Measurements from ENCODE around the gene TMEM212. TPM values are rescaled to one million over a fixed set of nuclear protein-coding genes. Genes with fewer than 3 reads are reported as not detected.

TMEM212 gene
- total RNA-seq: not detected
- not detected for polyA plus RNA-seq (2013, experiment 1 of 2)
- not detected for polyA plus RNA-seq (2013, experiment 2 of 2)
- long read RNA-seq, experiment 1: 0 reads
- long read RNA-seq, experiment 2: 0 reads
- long read RNA-seq, experiment 3: 0 reads
- long read RNA-seq, experiment 4: 0 reads

GRCh38 chr3:171842864-171843518 lies at the start of gene TMEM212:
Gene TMEM212, plus strand, starts transcription at chr3:171843349. Its CDS starts 35 bp downstream, at chr3:171843384.
- Histone ChIP-seq H3K27me3 (ENCODE audit: control insufficient read depth, insufficient read depth, low read length, poor library complexity, severe bottlenecking) (no peaks in the 10 kb centered on the region), H3K4me3 (ENCODE audit: low read length) (no peak within 1 kb of the TSS), H3K4me1 (ENCODE audit: control insufficient read depth, insufficient read depth, low read length) (peaks cover 3% of the 10 kb centered on the region), H3K9me3 (ENCODE audit: control insufficient read depth, low read length) (no peaks in the 10 kb centered on the region), H3K9ac (ENCODE audit: extremely low read depth, low read length, poor library complexity, severe bottlenecking) (no peak within 1 kb of the TSS), H3K36me3 (ENCODE audit: control insufficient read depth, insufficient read depth, low read length) (no peaks in the 10 kb centered on the region), H3K27ac (ENCODE audit: low read depth, low read length) (no peak within 1 kb of the TSS)
- Mint-ChIP-seq H3K4me1 (peaks cover 30% of the 10 kb centered on the region), H3K27ac (peak within 1 kb of the TSS; percentile 30), H3K9me3 (peaks cover 7% of the 10 kb centered on the region), H3K4me3 (no peak within 1 kb of the TSS), H3K36me3 (ENCODE audit: low read depth) (no peaks in the 10 kb centered on the region), H3K27me3 (ENCODE audit: insufficient read depth) (no peaks in the 10 kb centered on the region)
- no peak for TF ChIP-seq CTCF (conservative IDR thresholded peaks at IDR 0.05)
- DNase-seq: no peak
- 89 to 93% methylated on average over 3 to 5 of the region's 5 CpGs for WGBS, 2 experiments (ENCODE audit: insufficient coverage in 1 of 2, insufficient read length in 1 of 2)

- no peak overlapping the region for H3K27ac ChIP-seq (ENCODE audit: low read depth, low read length)
- H3K36me3 Mint-ChIP-seq (ENCODE audit: low read depth): no peaks in the 10 kb centered on the region
Measured at GRCh38 chr3:171796625-171797264, 46.4 kb upstream of the TMEM212 start.

GRCh38 chr3:171797265-171797679 lies 45.9 kb upstream of the TMEM212 start:
- peaks cover 2% of the 10 kb centered on the region for H3K4me1 Mint-ChIP-seq
- no peaks in the 10 kb centered on the region for H3K27me3 Mint-ChIP-seq (ENCODE audit: insufficient read depth)
- no peak overlapping the region for H3K4me3 Mint-ChIP-seq
- Histone ChIP-seq H3K4me1 (ENCODE audit: control insufficient read depth, insufficient read depth, low read length) (no peaks in the 10 kb centered on the region), H3K9ac (ENCODE audit: extremely low read depth, low read length, poor library complexity, severe bottlenecking) (no peak overlapping the region), H3K36me3 (ENCODE audit: control insufficient read depth, insufficient read depth, low read length) (no peaks in the 10 kb centered on the region), H3K4me3 (ENCODE audit: low read length) (no peak overlapping the region), H3K27ac (ENCODE audit: low read depth, low read length) (no peak overlapping the region), H3K9me3 (ENCODE audit: control insufficient read depth, low read length) (no peaks in the 10 kb centered on the region), H3K27me3 (ENCODE audit: control insufficient read depth, insufficient read depth, low read length, poor library complexity, severe bottlenecking) (no peaks in the 10 kb centered on the region)
- no peak overlapping the region for H3K27ac Mint-ChIP-seq
- 50 to 61% methylated on average over 1 of the region's 1 CpG for WGBS, 2 experiments (ENCODE audit: insufficient coverage in 1 of 2, insufficient read length in 1 of 2)
- DNase-seq: no peak
- H3K9me3 Mint-ChIP-seq: no peaks in the 10 kb centered on the region
- H3K36me3 Mint-ChIP-seq (ENCODE audit: low read depth): no peaks in the 10 kb centered on the region
- no peak for TF ChIP-seq CTCF (conservative IDR thresholded peaks at IDR 0.05)

More at GRCh38 chr3:171796625-171797264, 46.4 kb upstream of the TMEM212 start:
- Mint-ChIP-seq H3K4me1 (peaks cover 6% of the 10 kb centered on the region), H3K27ac (no peak overlapping the region), H3K9me3 (no peaks in the 10 kb centered on the region), H3K4me3 (no peak overlapping the region), H3K27me3 (ENCODE audit: insufficient read depth) (no peaks in the 10 kb centered on the region)
- Histone ChIP-seq H3K9me3 (ENCODE audit: control insufficient read depth, low read length) (no peaks in the 10 kb centered on the region), H3K36me3 (ENCODE audit: control insufficient read depth, insufficient read depth, low read length) (no peaks in the 10 kb centered on the region), H3K4me1 (ENCODE audit: control insufficient read depth, insufficient read depth, low read length) (no peaks in the 10 kb centered on the region), H3K9ac (ENCODE audit: extremely low read depth, low read length, poor library complexity, severe bottlenecking) (no peak overlapping the region), H3K4me3 (ENCODE audit: low read length) (no peak overlapping the region), H3K27me3 (ENCODE audit: control insufficient read depth, insufficient read depth, low read length, poor library complexity, severe bottlenecking) (no peaks in the 10 kb centered on the region)
- no peak for DNase-seq
- WGBS, 2 experiments (ENCODE audit: insufficient coverage in 1 of 2, insufficient read length in 1 of 2): 93 to 98% methylated on average over 4 of the region's 4 CpGs
- TF ChIP-seq CTCF (conservative IDR thresholded peaks at IDR 0.05): no peak

All from endodermal cell (in vitro differentiated cells).